ENCODE measurements around the gene PAK1.
A peak's percentile ranks its signal among the peaks of the same experiment; 100 is the strongest.
"Not testable (repeated sequence)": the region's sequence is repeated elsewhere in the genome, so short reads cannot be mapped to it uniquely, and the experiment has no call there.

Gene PAK1

GRCh38 chr11:77473801-77474683 is at the start of gene PAK1:
PAK1 (minus strand) TSS chr11:77474094; CDS start chr11:77392520, 81,574 bp downstream.
- peak; percentile 96 for DNase-seq

GRCh38 chr11:77522215-77522614 is 48.3 kb upstream of the PAK1 start:
- DNase-seq = no peak

- no peak for DNase-seq
Observed at GRCh38 chr11:77519847-77520246, 46.0 kb upstream of the PAK1 start.

GRCh38 chr11:77518471-77518870 is 44.6 kb upstream of the PAK1 start:
- DNase-seq = no peak

- DNase-seq = no peak
Observed at GRCh38 chr11:77517753-77518152, 43.9 kb upstream of the PAK1 start.

- no peak for DNase-seq
Observed at GRCh38 chr11:77517226-77517625, 43.3 kb upstream of the PAK1 start.

- no peak for DNase-seq
Observed at GRCh38 chr11:77515483-77515882, 41.6 kb upstream of the PAK1 start.

GRCh38 chr11:77515063-77515462 is 41.2 kb upstream of the PAK1 start:
- no peak for DNase-seq

- no peak for DNase-seq
Observed at GRCh38 chr11:77512092-77512491, 38.2 kb upstream of the PAK1 start.

GRCh38 chr11:77510851-77511250 is 37.0 kb upstream of the PAK1 start:
- no peak for DNase-seq

- DNase-seq = peak; percentile 21
Observed at GRCh38 chr11:77510095-77510494, 36.2 kb upstream of the PAK1 start.

GRCh38 chr11:77508019-77508418 is 34.1 kb upstream of the PAK1 start:
- no peak for DNase-seq

- DNase-seq = no peak
Observed at GRCh38 chr11:77506857-77507256, 33.0 kb upstream of the PAK1 start.

GRCh38 chr11:77505956-77506355 is 32.1 kb upstream of the PAK1 start:
- DNase-seq = no peak

- no peak for DNase-seq
Observed at GRCh38 chr11:77503006-77503405, 29.1 kb upstream of the PAK1 start.

GRCh38 chr11:77502346-77502905 is 28.5 kb upstream of the PAK1 start:
- no peak for DNase-seq

GRCh38 chr11:77501758-77502157 is 27.9 kb upstream of the PAK1 start:
- no peak for DNase-seq

- DNase-seq = no peak
Observed at GRCh38 chr11:77497368-77497767, 23.5 kb upstream of the PAK1 start.

- DNase-seq = no peak
Observed at GRCh38 chr11:77495526-77495925, 21.6 kb upstream of the PAK1 start.

- DNase-seq = not testable (repeated sequence)
Observed at GRCh38 chr11:77490035-77490434, 16.1 kb upstream of the PAK1 start.

GRCh38 chr11:77487790-77488189 is 13.9 kb upstream of the PAK1 start:
- no peak for DNase-seq

GRCh38 chr11:77479746-77480352 is 6.0 kb upstream of the PAK1 start:
- no peak for DNase-seq

- DNase-seq = no peak
Observed at GRCh38 chr11:77475206-77475605, 1.3 kb upstream of the PAK1 start.

GRCh38 chr11:77474684-77475060 is 778 bp upstream of the PAK1 start:
- DNase-seq = no peak

Data from NCI-H774 (cell line).